ENCODE data around the gene PTGDS. TPM values are rescaled to one million over a fixed set of nuclear protein-coding genes. Genes with fewer than 3 reads are reported as not detected.

The PTGDS gene
- total RNA-seq, 4 donors from 2014 or later, result 4.3 to 31.7 (median 25.7) TPM

DNA sequence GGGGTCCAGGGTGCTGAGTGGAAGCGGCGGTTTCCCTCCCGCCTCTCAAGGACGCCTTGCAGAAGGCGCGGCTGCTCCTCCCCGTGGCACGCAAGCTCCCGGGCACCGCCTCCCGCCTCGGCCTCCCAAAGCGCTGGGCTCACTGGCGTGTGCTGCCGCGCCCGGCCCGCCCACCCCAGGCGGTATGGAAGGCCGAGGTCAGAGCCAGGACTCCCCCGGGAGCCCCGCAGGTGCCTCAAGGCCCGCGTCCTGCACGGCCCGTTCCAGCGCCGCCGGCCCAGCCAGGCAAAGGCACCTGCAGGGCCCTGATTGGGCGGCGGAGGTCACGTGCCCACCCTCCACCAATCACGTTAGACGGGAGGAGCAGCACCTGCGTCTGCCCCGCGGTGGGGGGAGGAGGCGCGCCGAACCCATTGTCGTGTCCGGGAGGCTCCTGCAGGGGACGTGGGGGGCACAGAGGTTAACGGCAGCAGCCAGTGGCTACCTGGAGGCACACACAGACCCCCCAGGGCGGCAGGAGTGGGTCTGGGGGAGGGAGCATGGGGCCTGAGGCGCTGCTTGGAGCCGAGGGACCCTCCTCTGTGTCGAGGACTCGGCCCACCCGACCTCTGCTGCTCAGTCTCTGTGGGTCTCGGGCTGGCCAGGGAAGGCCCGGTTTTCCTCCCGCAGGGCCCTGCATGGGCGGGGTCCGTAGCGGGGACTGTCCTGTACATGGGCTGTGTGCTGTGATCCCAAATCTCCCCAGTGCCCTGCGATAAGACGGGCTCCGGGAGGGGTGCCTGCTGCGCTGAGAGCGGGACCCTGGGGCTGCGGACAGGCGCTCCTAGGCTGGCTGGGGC, 27.3 kb upstream of the PTGDS start:
- Histone ChIP-seq H3K4me1 (peaks cover 34% of the 10 kb centered on the region), H3K27ac (peak overlapping the region; percentile 49), H3K27me3 (no peaks in the 10 kb centered on the region), H3K36me3 (no peaks in the 10 kb centered on the region), H3K4me3 (peak overlapping the region; percentile 59), H3K9me3 (no peaks in the 10 kb centered on the region)
- DNase-seq (ENCODE audit: low spot score in 2 of 2), result peak; percentile 97
- TF ChIP-seq EP300 (IDR thresholded peaks at IDR 0.05) (no peak), POLR2A (IDR thresholded peaks at IDR 0.05) (peak in 1 of 2 donors; percentile 16)
- TF ChIP-seq, protein P1, sequence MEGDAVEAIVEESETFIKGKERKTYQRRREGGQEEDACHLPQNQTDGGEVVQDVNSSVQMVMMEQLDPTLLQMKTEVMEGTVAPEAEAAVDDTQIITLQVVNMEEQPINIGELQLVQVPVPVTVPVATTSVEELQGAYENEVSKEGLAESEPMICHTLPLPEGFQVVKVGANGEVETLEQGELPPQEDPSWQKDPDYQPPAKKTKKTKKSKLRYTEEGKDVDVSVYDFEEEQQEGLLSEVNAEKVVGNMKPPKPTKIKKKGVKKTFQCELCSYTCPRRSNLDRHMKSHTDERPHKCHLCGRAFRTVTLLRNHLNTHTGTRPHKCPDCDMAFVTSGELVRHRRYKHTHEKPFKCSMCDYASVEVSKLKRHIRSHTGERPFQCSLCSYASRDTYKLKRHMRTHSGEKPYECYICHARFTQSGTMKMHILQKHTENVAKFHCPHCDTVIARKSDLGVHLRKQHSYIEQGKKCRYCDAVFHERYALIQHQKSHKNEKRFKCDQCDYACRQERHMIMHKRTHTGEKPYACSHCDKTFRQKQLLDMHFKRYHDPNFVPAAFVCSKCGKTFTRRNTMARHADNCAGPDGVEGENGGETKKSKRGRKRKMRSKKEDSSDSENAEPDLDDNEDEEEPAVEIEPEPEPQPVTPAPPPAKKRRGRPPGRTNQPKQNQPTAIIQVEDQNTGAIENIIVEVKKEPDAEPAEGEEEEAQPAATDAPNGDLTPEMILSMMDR (IDR thresholded peaks at IDR 0.05), result no peak
- 0% methylated on average over 4 of the region's 63 CpGs for WGBS

- H3K36me3 ChIP-seq, result no peaks in the 10 kb centered on the region
- H3K4me1 ChIP-seq, result peaks cover 32% of the 10 kb centered on the region
- H3K27ac ChIP-seq, result peak overlapping the region; percentile 49
- no peaks in the 10 kb centered on the region for H3K9me3 ChIP-seq
- peak overlapping the region; percentile 59 for H3K4me3 ChIP-seq
- H3K27me3 ChIP-seq, result no peaks in the 10 kb centered on the region
- TF ChIP-seq, protein P1 (IDR thresholded peaks at IDR 0.05), result no peak
- no peak for TF ChIP-seq POLR2AphosphoS5 (IDR thresholded peaks at IDR 0.05)
- DNase-seq (ENCODE audit: low spot score in 2 of 2), result no peak
- 59% methylated on average over 4 of the region's 9 CpGs for WGBS
These were observed 26.5 kb upstream of the PTGDS start for GRCh38 chr9:136950656-136951276.

DNA sequence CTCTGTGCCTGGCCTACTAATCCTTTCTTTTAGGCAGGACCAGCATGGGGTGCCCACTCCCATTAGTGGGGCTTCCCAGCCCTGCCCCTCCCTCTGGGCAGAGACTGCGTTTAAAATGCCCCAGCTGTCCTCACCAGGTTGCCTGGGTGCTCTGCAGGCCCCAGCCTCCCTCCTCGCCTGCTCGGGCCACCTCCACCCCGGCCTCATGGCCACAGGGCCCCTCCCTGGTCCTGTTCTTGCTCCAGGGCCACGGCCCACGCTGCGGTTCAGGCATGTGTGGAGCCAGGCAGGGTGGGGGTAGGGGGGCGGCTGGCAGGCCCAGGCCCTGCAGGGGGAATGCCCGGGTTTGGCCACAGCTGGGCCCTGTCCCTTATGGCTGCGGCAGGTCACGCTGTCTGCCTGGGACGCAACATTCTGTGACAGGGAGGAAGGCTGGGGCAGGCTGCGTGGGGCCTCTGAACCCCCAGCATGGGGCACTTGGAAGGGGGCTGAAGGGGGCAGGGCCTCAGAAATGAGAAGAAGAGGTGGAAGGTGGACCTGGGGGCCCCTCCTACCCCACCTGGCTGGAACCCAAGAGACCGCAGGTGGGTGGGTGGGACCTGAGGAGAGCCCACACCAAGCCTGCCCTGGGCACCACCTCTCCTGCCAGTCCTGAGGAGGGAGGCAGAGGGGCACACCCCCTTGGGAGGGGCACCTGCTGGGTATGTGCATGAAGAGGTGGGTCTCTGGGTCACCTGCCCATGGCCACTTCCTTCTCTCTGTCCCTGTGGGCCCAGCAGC, 25.6 kb upstream of the PTGDS start, which contains the start of gene LCN12:
Gene LCN12, plus strand, starts transcription at position 733 of the 780 bp plus-strand sequence. CDS start 55 bp downstream, outside the sequence.
- peaks cover 32% of the 10 kb centered on the region for H3K4me1 ChIP-seq
- 88% methylated on average over 10 of the region's 14 CpGs for WGBS
- H3K27ac ChIP-seq, result no peak within 1 kb of the TSS
- H3K36me3 ChIP-seq, result no peaks in the 10 kb centered on the region
- H3K9me3 ChIP-seq, result no peaks in the 10 kb centered on the region
- H3K27me3 ChIP-seq, result no peaks in the 10 kb centered on the region
- no peak for DNase-seq (ENCODE audit: low spot score in 2 of 2)
- TF ChIP-seq EP300 (IDR thresholded peaks at IDR 0.05) (no peak), POLR2AphosphoS5 (IDR thresholded peaks at IDR 0.05) (no peak), POLR2A (IDR thresholded peaks at IDR 0.05) (no peak)
- TF ChIP-seq, protein P1 (IDR thresholded peaks at IDR 0.05), result no peak
- no peak within 1 kb of the TSS for H3K4me3 ChIP-seq

GRCh38 chr9:136952321-136952850, 24.9 kb upstream of the PTGDS start:
- H3K4me3 ChIP-seq, result no peak overlapping the region
- no peak overlapping the region for H3K27ac ChIP-seq

More at GRCh38 chr9:136952321-136952850, 24.9 kb upstream of the PTGDS start:
- H3K27me3 ChIP-seq, result no peaks in the 10 kb centered on the region
- no peak for DNase-seq (ENCODE audit: low spot score in 2 of 2)
- WGBS, result 58% methylated on average over 9 of the region's 15 CpGs
- H3K36me3 ChIP-seq, result no peaks in the 10 kb centered on the region
- peaks cover 29% of the 10 kb centered on the region for H3K4me1 ChIP-seq
- TF ChIP-seq EP300 (IDR thresholded peaks at IDR 0.05) (no peak), POLR2A (IDR thresholded peaks at IDR 0.05) (no peak), POLR2AphosphoS5 (IDR thresholded peaks at IDR 0.05) (no peak)
- TF ChIP-seq, protein P1 (IDR thresholded peaks at IDR 0.05), result no peak
- H3K9me3 ChIP-seq, result no peaks in the 10 kb centered on the region

All from suprapubic skin (tissue), 4 donors.